ENCODE results near the gene ZFAND4.
"Not testable (repeated sequence)": the region's sequence is repeated elsewhere in the genome, so short reads cannot be mapped to it uniquely, and the experiment has no call there.

Gene ZFAND4

DNA sequence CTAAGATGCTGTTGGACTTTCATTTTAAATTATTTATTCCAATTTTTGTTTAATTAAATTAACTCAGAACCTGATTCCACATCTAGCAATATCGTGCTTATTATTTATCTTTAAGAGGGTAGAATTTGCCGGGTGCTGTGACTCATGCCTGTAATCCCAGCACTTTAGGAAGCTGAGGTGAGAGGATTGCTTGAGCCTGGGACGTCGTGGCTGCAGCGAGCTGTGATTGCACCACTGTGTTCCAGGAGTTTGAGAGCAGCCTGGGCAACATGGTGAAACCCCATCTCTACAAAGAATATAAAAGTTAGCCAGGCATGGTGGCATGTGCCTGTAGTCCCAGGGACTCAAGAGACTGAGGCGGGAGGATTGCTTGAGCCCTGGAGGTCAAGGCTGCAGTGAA lies 47.8 kb downstream of the ZFAND4 start:
- no peak overlapping the region for H3K4me3 ChIP-seq (ENCODE audit: low read depth, low read length)
- DNase-seq (ENCODE audit: low read depth) = no peak
- no peak for TF ChIP-seq CTCF (IDR thresholded peaks at IDR 0.05; ENCODE audit: low read depth, low read length, missing control alignments)

DNA sequence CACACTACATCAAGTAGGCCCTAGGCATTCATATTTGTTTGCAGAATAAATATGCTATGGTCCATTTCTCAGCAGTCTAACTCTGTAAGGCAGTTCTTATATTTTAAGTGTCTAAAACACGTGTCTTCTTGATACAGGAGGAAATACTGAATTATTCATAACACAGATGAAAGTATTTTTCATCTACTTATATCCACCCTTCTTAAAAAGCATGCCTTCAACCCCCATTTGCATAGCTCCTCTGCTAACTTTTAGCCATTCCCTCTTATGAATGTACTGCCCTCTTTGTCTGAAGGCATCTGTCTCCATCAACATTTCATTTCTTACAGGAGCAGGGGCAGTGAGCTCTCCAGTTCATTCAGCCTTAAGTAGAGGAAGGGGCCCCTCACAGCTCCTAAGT lies 57.7 kb downstream of the ZFAND4 start:
- no peak for TF ChIP-seq CTCF (IDR thresholded peaks at IDR 0.05; ENCODE audit: low read depth, low read length, missing control alignments)
- no peak for DNase-seq (ENCODE audit: low read depth)
- H3K4me3 ChIP-seq (ENCODE audit: low read depth, low read length) = no peak overlapping the region

- TF ChIP-seq CTCF (IDR thresholded peaks at IDR 0.05; ENCODE audit: low read depth, low read length, missing control alignments) = no peak
- H3K4me3 ChIP-seq (ENCODE audit: low read depth, low read length) = no peak overlapping the region
- no peak for DNase-seq (ENCODE audit: low read depth)
Measured at GRCh38 chr10:45612741-45613140, 59.8 kb downstream of the ZFAND4 start.

DNA sequence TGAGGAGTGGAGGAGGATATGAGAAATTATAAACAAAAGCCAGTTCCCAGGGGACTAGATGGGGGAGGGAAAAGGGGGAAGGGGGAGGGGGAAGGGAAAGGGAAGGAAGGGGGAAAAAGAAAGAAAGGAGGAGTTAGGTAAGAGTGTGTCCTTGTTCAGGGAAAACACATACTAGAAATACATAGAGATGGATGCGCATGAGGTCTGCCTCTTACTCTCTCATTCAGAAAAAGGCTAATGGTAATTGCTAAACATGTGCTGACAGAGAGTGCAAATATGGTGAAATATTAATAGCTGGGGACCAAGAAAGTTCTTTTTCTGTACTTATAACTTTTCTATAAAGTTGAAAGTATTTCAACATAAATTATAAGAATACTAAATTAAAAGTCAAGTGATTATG lies 64.5 kb downstream of the ZFAND4 start:
- TF ChIP-seq CTCF (IDR thresholded peaks at IDR 0.05; ENCODE audit: low read depth, low read length, missing control alignments) = no peak
- H3K4me3 ChIP-seq (ENCODE audit: low read depth, low read length) = no peak overlapping the region
- no peak for DNase-seq (ENCODE audit: low read depth)

GRCh38 chr10:45607276-45607675 lies 65.3 kb downstream of the ZFAND4 start:
- no peak for TF ChIP-seq CTCF (IDR thresholded peaks at IDR 0.05; ENCODE audit: low read depth, low read length, missing control alignments)
- no peak overlapping the region for H3K4me3 ChIP-seq (ENCODE audit: low read depth, low read length)
- no peak for DNase-seq (ENCODE audit: low read depth)

DNA sequence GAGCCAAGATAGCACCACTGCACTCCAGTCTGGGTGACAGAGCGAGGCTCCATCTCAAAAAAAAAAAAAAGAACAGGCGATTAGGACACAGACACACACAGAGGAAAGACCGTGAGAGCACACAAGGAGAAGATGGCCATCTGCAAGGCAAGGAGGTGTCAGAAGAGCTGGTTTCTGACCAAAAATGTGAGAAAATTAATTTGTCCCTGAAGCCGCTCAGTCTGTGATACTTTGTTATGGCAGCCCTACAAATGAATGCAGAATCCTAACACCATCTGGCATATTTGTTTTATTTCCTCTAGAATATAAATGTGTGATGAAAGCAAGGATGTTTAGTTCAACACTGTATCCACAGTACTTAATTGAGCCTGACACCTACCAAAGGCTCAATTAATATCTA lies 69.7 kb downstream of the ZFAND4 start:
- DNase-seq (ENCODE audit: low read depth) = no peak
- no peak for TF ChIP-seq CTCF (IDR thresholded peaks at IDR 0.05; ENCODE audit: low read depth, low read length, missing control alignments)
- H3K4me3 ChIP-seq (ENCODE audit: low read depth, low read length) = no peak overlapping the region

GRCh38 chr10:45602082-45602730 lies 70.4 kb downstream of the ZFAND4 start:
- no peak for DNase-seq (ENCODE audit: low read depth)

DNA sequence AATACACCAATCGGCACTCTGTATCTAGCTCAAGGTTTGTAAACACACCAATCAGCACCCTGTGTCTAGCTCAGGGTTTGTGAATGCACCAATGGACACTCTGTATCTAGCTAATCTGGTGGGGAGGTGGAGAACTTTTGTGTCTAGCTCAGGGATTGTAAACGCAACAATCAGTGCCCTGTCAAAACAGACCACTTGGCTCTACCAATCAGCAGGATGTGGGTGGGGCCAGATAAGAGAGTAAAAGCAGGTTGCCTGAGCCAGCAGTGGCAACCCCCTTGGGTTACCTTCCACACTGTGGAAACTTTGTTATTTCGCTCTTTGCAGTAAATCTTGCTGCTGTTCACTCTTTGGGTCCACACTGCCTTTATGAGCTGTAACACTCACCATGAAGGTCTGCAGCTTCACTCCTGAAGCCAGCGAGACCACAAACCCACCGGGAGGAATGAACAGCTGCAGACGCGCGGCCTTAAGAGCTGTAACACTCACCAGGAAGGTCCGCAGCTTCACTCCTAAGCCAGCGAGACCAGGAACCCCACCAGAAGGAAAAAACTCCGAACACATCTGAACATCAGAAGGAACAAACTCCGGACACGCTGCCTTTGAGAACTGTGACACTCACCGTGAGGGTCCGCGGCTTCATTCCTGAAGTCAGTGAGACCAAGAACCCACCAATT lies 71.2 kb downstream of the ZFAND4 start:
- not testable (repeated sequence) for H3K4me3 ChIP-seq (ENCODE audit: low read depth, low read length); DNase-seq (ENCODE audit: low read depth)

More at GRCh38 chr10:45602082-45602730, 70.4 kb downstream of the ZFAND4 start:
- TF ChIP-seq CTCF (IDR thresholded peaks at IDR 0.05; ENCODE audit: low read depth, low read length, missing control alignments) = no peak
- no peak overlapping the region for H3K4me3 ChIP-seq (ENCODE audit: low read depth, low read length)

DNA sequence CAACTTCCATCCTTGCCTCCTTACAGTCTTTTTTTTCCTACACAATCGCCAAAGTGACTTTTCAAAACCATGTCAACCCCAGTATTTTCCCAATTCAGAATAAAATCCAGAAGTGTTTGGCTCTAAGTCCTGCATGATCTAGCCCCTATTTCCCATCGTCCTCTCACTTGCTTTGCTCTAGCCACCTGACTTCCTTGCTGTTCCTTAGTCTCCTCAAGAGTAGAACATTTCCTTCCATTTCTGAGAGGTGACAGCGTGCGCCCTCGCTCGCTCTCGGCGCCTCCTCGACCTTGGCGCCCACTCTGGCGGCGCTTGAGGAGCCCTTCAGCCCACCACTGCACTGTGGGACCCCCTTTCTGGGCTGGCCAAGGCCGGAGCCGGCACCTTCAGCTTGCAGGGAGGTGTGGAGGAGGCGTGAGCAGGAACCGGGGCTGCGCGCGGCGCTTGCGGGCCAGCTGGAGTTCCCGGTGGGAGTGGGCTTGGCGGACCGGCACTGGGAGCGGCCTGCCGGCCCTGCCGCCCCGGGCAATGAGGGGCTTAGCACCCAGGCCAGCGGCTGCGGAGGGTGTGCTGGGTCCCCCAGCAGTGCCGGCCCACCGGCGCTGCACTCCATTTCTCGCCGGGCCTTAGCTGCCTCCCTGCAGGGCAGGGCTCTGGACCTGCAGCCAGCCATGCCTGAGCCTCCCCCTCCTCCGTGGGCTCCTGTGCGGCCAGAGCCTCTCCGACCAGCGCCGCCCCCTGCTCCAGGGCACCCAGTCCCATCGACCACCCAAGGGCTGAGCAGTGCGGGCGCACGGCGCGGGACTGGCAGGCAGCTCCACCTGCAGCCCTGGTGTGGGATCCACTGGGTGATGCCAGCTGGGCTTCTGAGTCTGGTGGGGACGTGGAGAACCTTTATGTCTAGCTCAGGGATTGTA lies 72.0 kb downstream of the ZFAND4 start:
- not testable (repeated sequence) for DNase-seq (ENCODE audit: low read depth); H3K4me3 ChIP-seq (ENCODE audit: low read depth, low read length)

Data from GM12864 (cell line).